ENCODE data around the gene UBA3. TPM values are rescaled to one million over a fixed set of nuclear protein-coding genes. Genes with fewer than 3 reads are reported as not detected.

The UBA3 gene
- total and polyA plus RNA-seq, 10 of the 15 experiments (the other 5 are each of a cell fraction or from before 2014, with no cell fraction given), result 72.9 to 131 (median 102) TPM

GRCh38 chr3:69012800-69013252 lies 67.3 kb downstream of the UBA3 start:
- BruUV-seq (replicated peaks), result no TSS peak
- Histone ChIP-seq H3K4me1 (ENCODE audit: control insufficient read depth, insufficient read depth, low read length) (peaks cover 7% of the 10 kb centered on the region; the same call in 1 of the 2 replicates), H3K4me3 (peak overlapping the region; percentile 87), H3K4me2 (ENCODE audit: control insufficient read depth, insufficient read depth) (peak overlapping the region; percentile 97), H3K9me3 (replicated peaks; ENCODE audit: control insufficient read depth, insufficient read depth, low read length) (no peaks in the 10 kb centered on the region), H3K9ac (ENCODE audit: control insufficient read depth, insufficient read depth, low read length) (peak overlapping the region; percentile 80), H3K79me2 (ENCODE audit: control insufficient read depth, insufficient read depth, low read length) (no peaks in the 10 kb centered on the region), H2AFZ (ENCODE audit: control insufficient read depth, low read depth, low read length) (peak overlapping the region; percentile 91), H3K36me3 (ENCODE audit: control insufficient read depth in 2 of 2, insufficient read depth in 2 of 2, low read length in 1 of 2) (no peaks in the 10 kb centered on the region; a peak in 2 of 4 replicates), H3K27me3 (replicated peaks in 1 of 2; ENCODE audit: control insufficient read depth in 2 of 2, insufficient read depth in 2 of 2, low read length in 1 of 2) (no peaks in the 10 kb centered on the region), H4K20me1 (ENCODE audit: control insufficient read depth, insufficient read depth) (no peaks in the 10 kb centered on the region), H3K27ac (ENCODE audit: control insufficient read depth, insufficient read depth) (peak overlapping the region; percentile 64)
- POLR2A ChIA-PET, result interaction anchor here (0.6 to 1.2 kb wide), 2 partner anchors 39 to 165 kb away, joined by 3 to 5 read pairs; partner anchors contain the start of gene TMF1
- intact Hi-C loops (cut with micrococcal nuclease; ENCODE audit: unreplicated experiment), result loop anchor here (5.0 to 10.0 kb wide), 2 partner anchors 74 to 292 kb away; no protein-coding TSS in a partner anchor
- CTCF ChIA-PET, result interaction anchor here (0.7 to 2.4 kb wide), 9 partner anchors 14 to 107 kb away, joined by 3 to 6 read pairs (median 3); no protein-coding TSS in a partner anchor
- SMC1A ChIA-PET (ENCODE audit: uncharacterized antibody, unreplicated experiment), result interaction anchor here (0.6 to 1.2 kb wide), 3 partner anchors 13 to 72 kb away, joined by 3 to 4 read pairs (median 3); partner anchors contain the start of genes ARL6IP5 and TMF1
- peak; percentile 59 for ATAC-seq
- DNase-seq (ENCODE audit: low read depth, low spot score), result no peak
- RAD21 ChIA-PET (ENCODE audit: unreplicated experiment), result interaction anchor here (0.8 to 1.6 kb wide), 3 partner anchors 69 to 149 kb away, joined by 3 to 4 read pairs (median 4); partner anchors contain the start of gene ARL6IP5
- TF ChIP-seq HDAC2 (IDR thresholded peaks at IDR 0.05) (no peak), MXI1 (IDR thresholded peaks at IDR 0.05; ENCODE audit: low read depth, low read length) (no peak), BHLHE40 (IDR thresholded peaks at IDR 0.05; ENCODE audit: borderline replicate concordance in 1 of 2, low read depth in 2 of 2, low read length in 1 of 2) (0 out of 4 replicates have a peak, but pooled peaks of 1 of the 2 experiments have one; percentile 6), NKRF (conservative IDR thresholded peaks at IDR 0.05) (0 out of 2 replicates have a peak, but pooled peaks have one; percentile 40), RUNX3 (IDR thresholded peaks at IDR 0.05; ENCODE audit: low read length) (no peak), NFIC (IDR thresholded peaks at IDR 0.05; ENCODE audit: low read depth, low read length) (no peak), ZNF622 (IDR thresholded peaks at IDR 0.05) (no peak), ZSCAN29 (IDR thresholded peaks at IDR 0.05) (no peak), NR2F1 (conservative IDR thresholded peaks at IDR 0.05) (peak; percentile 24; the same call in 1 of the 2 replicates), HCFC1 (IDR thresholded peaks at IDR 0.05; ENCODE audit: low read length) (no peak), POLR2A (IDR thresholded peaks at IDR 0.05; ENCODE audit: low read depth, low read length) (no peak), MTA2 (IDR thresholded peaks at IDR 0.05; ENCODE audit: low read depth) (no peak), FOXM1 (IDR thresholded peaks at IDR 0.05; ENCODE audit: low read depth, low read length) (no peak), IKZF2 (IDR thresholded peaks at IDR 0.05) (no peak)
- WGBS (ENCODE audit: insufficient coverage, insufficient replicate concordance, low lambda C conversion rate, missing lambda C conversion rate), result 7% methylated on average over 32 of the region's 36 CpGs
- no peak for FAIRE-seq
- in situ Hi-C loops (cut with MboI), result no loop called here
